GM23338 (cell line): ENCODE measurements around the gene TOM1L2. TPM values are rescaled to one million over a fixed set of nuclear protein-coding genes. Genes with fewer than 3 reads are reported as not detected.

Experiments
- ATAC-seq: fragments of 200-7000 bp; cut with Tn5 transposase; 3 replicates; pipeline ENCODE4 v1.9.1; 2020
- DNase-seq: peaks from one replicate; pipeline ENCODE4 v3.0.0-alpha.2; 2015; ENCODE audit warnings: low spot score
- H2AFZ ChIP-seq: fragments of 200-600 bp; sonication (generic); 2 replicates; pipeline ENCODE4 v1.8.0; 2016; ENCODE audit warnings: antibody characterized with exemption, mild to moderate bottlenecking, moderate library complexity
- H3F3A ChIP-seq: fragments of 200-600 bp; sonication (generic); replicated peaks from 2 replicates; pipeline ENCODE4 v1.8.0; 2017; ENCODE audit warnings: antibody characterized with exemption, mixed run types, low read depth
- H3K27ac ChIP-seq: fragments of 200-600 bp; sonication (generic); 2 replicates; pipeline ENCODE4 v1.6.1; 2016; ENCODE audit warnings: low read depth
- H3K27me3 ChIP-seq: fragments of 200-600 bp; sonication (generic); 2 replicates; pipeline ENCODE4 v1.8.0; 2016; ENCODE audit warnings: mild to moderate bottlenecking, mixed run types, moderate library complexity; ENCODE audit not compliant: insufficient read depth
- H3K36me3 ChIP-seq: fragments of 200-600 bp; sonication (generic); 2 replicates; pipeline ENCODE4 v1.8.0; 2016; ENCODE audit warnings: mild to moderate bottlenecking; ENCODE audit not compliant: insufficient read depth
- H3K4me1 ChIP-seq: fragments of 200-600 bp; sonication (generic); 2 replicates; pipeline ENCODE4 v1.8.0; 2016; ENCODE audit warnings: mild to moderate bottlenecking, moderate library complexity; ENCODE audit not compliant: insufficient read depth
- H3K4me2 ChIP-seq: fragments of 200-600 bp; sonication (generic); 2 replicates; pipeline ENCODE4 v1.7.1; 2017; ENCODE audit warnings: mixed run types
- H3K4me3 ChIP-seq: fragments of 200-600 bp; sonication (generic); 2 replicates; pipeline ENCODE4 v1.6.1; 2016; ENCODE audit warnings: mixed run types
- H3K79me2 ChIP-seq: fragments of 200-600 bp; sonication (generic); replicated peaks from 2 replicates; pipeline ENCODE4 v1.8.0; 2017; ENCODE audit warnings: mild to moderate bottlenecking; ENCODE audit not compliant: insufficient read depth
- H3K9me2 ChIP-seq: fragments of 200-600 bp; sonication (generic); 2 replicates; pipeline ENCODE4 v1.8.0; 2017; ENCODE audit not compliant: insufficient read depth
- H4K20me1 ChIP-seq: fragments of 200-600 bp; sonication (generic); replicated peaks from 2 replicates; pipeline ENCODE4 v1.8.0; 2017; ENCODE audit warnings: mild to moderate bottlenecking; ENCODE audit not compliant: insufficient read depth
- H3K27ac Mint-ChIP-seq: 2 replicates; pipeline ENCODE4 v1.8.0; 2020; ENCODE audit warnings: inconsistent platforms, mild to moderate bottlenecking, moderate library complexity, mixed read lengths
- H3K27me3 Mint-ChIP-seq: 3 replicates; pipeline ENCODE4 v1.8.0; 2022; ENCODE audit warnings: low read depth, mild to moderate bottlenecking, moderate library complexity, mixed read lengths, inconsistent platforms; ENCODE audit not compliant: insufficient read depth, poor library complexity
- H3K36me3 Mint-ChIP-seq: 3 replicates; pipeline ENCODE4 v1.8.0; 2021; ENCODE audit warnings: low read depth, mild to moderate bottlenecking, inconsistent platforms, moderate library complexity, mixed read lengths
- H3K4me1 Mint-ChIP-seq: 3 replicates; pipeline ENCODE4 v1.8.0; 2020; ENCODE audit warnings: mild to moderate bottlenecking, inconsistent platforms, mixed read lengths
- H3K4me3 Mint-ChIP-seq: 3 replicates; pipeline ENCODE4 v1.8.0; 2021; ENCODE audit warnings: moderate library complexity, mild to moderate bottlenecking, inconsistent platforms, mixed read lengths
- H3K9me3 Mint-ChIP-seq: 3 replicates; pipeline ENCODE4 v1.8.0; 2020; ENCODE audit warnings: moderate library complexity, mild to moderate bottlenecking, inconsistent platforms, mixed read lengths
- CREB1 ChIP-seq: fragments of 250-450 bp; sonication (Bioruptor Pico); IDR thresholded peaks from 2 replicates; pipeline ENCODE4 v1.5.0; 2020; ENCODE audit warnings: low read depth, mild to moderate bottlenecking, moderate library complexity
- CTCF ChIP-seq, 2 experiments: fragments of 200-600 bp in 1 of 2; sonication (generic) in 1 of 2; conservative IDR thresholded peaks; 2 replicates each; pipeline versions ENCODE4 v1.5.1 to v1.6.1; 2016 to 2017; ENCODE audit warnings: antibody characterized with exemption in 2 of 2, low read depth in 2 of 2, mild to moderate bottlenecking in 2 of 2, moderate library complexity in 1 of 2
- ETS1 ChIP-seq: IDR thresholded peaks from 2 replicates; pipeline ENCODE4 v1.6.1; 2016; ENCODE audit warnings: antibody characterized with exemption
- EZH2phosphoT487 ChIP-seq: fragments of 200-600 bp; sonication (generic); IDR thresholded peaks from one replicate; pipeline ENCODE4 v1.8.1; 2018; ENCODE audit warnings: antibody characterized with exemption; ENCODE audit not compliant: unreplicated experiment
- JUNB ChIP-seq: IDR thresholded peaks from one replicate; pipeline ENCODE4 v1.6.1; 2016; ENCODE audit warnings: antibody characterized with exemption; ENCODE audit not compliant: unreplicated experiment
- NANOG ChIP-seq: IDR thresholded peaks from 2 replicates; pipeline ENCODE4 v1.6.1; 2016; ENCODE audit warnings: antibody characterized with exemption, borderline replicate concordance
- POLR2AphosphoS5 ChIP-seq: IDR thresholded peaks from 2 replicates; pipeline ENCODE4 v1.6.1; 2016; ENCODE audit warnings: antibody characterized with exemption, low read depth
- REST ChIP-seq: IDR thresholded peaks from one replicate; pipeline ENCODE4 v1.6.1; 2018; ENCODE audit warnings: antibody characterized with exemption; ENCODE audit not compliant: unreplicated experiment
- STAT1 ChIP-seq: IDR thresholded peaks from one replicate; pipeline ENCODE4 v1.6.1; 2016; ENCODE audit warnings: antibody characterized with exemption; ENCODE audit not compliant: unreplicated experiment
- ZNF114 ChIP-seq: fragments of 250-450 bp; sonication (Bioruptor Pico); IDR thresholded peaks from 2 replicates; pipeline ENCODE4 v1.5.0; 2020; ENCODE audit warnings: mild to moderate bottlenecking, moderate library complexity
- ZNF331 ChIP-seq: fragments of 250-450 bp; sonication (Bioruptor Pico); IDR thresholded peaks from 2 replicates; pipeline ENCODE4 v1.5.0; 2020; ENCODE audit warnings: low read depth, mild to moderate bottlenecking, moderate library complexity
- polyA plus RNA-seq: library from polyadenylated mRNA; unstranded; fragments of >200 nt; fragmentation: Nextera tagmentation; extraction: Ambion mirVana; gene quantifications from 2 replicates; pipeline ENCODE4 v1.2.1, GENCODE V29; 2016
- total RNA-seq: library from RNA; depleted of rRNA; stranded (reverse); fragments of >200 nt; shearing (Covaris generic); gene quantifications from 2 replicates; pipeline ENCODE4 v1.2.3, GENCODE V29; 2014

TOM1L2 gene
- total and polyA plus RNA-seq, 2 experiments from 2014 or later: 3.3 TPM

- TF ChIP-seq CTCF (conservative IDR thresholded peaks at IDR 0.05; ENCODE audit: low read depth in 2 of 2) (no peak), NANOG (no peak), REST (no peak), EZH2phosphoT487 (no peak)
These were observed 175.5 kb downstream of the TOM1L2 start (continued) for GRCh38 chr17:17796787-17797061.

- no peaks in the 10 kb centered on the region for H4K20me1 ChIP-seq
- no peaks in the 10 kb centered on the region for H3K9me2 ChIP-seq
- ATAC-seq: no peak
- no peak overlapping the region for H3K27ac ChIP-seq
- no peaks in the 10 kb centered on the region for H3K79me2 ChIP-seq
- H3K4me1 ChIP-seq: peaks cover 9% of the 10 kb centered on the region; the same call in 1 of the 2 replicates
- Mint-ChIP-seq H3K4me1 (peaks cover 33% of the 10 kb centered on the region), H3K27ac (no peak overlapping the region), H3K9me3 (no peaks in the 10 kb centered on the region; the same call in 2 of the 3 replicates), H3K36me3 (no peaks in the 10 kb centered on the region), H3K27me3 (peaks cover 22% of the 10 kb centered on the region), H3K4me3 (no peak overlapping the region)
- H3K4me2 ChIP-seq: no peak overlapping the region
- H3K27me3 ChIP-seq: peaks cover 17% of the 10 kb centered on the region; the same call in 1 of the 2 replicates
- no peaks in the 10 kb centered on the region for H3F3A ChIP-seq
- H2AFZ ChIP-seq: no peak overlapping the region
- H3K36me3 ChIP-seq: no peaks in the 10 kb centered on the region
- H3K4me3 ChIP-seq: no peak overlapping the region
- DNase-seq: no peak
- TF ChIP-seq CREB1 (CRISPR knock-in tag) (no peak), EZH2phosphoT487 (no peak), REST (no peak), JUNB (no peak), CTCF (conservative IDR thresholded peaks at IDR 0.05; ENCODE audit: low read depth in 2 of 2) (no peak), ZNF114 (no peak), NANOG (no peak), POLR2AphosphoS5 (no peak), STAT1 (no peak), ZNF331 (no peak), ETS1 (no peak)
These were observed 176.0 kb downstream of the TOM1L2 start for GRCh38 chr17:17795946-17796786.
